DMS 273 treated with DMSO at 0.1 percent for 48 hours (cell line): Measurements from ENCODE around the gene GABRR1.
"Not testable (repeated sequence)": the region's sequence is repeated elsewhere in the genome, so short reads cannot be mapped to it uniquely, and the experiment has no call there.

Source experiments
- DNase-seq: peaks from one replicate; lab custom pipeline; 2025; lab: John Stamatoyannopoulos, UW

Gene GABRR1

DNA sequence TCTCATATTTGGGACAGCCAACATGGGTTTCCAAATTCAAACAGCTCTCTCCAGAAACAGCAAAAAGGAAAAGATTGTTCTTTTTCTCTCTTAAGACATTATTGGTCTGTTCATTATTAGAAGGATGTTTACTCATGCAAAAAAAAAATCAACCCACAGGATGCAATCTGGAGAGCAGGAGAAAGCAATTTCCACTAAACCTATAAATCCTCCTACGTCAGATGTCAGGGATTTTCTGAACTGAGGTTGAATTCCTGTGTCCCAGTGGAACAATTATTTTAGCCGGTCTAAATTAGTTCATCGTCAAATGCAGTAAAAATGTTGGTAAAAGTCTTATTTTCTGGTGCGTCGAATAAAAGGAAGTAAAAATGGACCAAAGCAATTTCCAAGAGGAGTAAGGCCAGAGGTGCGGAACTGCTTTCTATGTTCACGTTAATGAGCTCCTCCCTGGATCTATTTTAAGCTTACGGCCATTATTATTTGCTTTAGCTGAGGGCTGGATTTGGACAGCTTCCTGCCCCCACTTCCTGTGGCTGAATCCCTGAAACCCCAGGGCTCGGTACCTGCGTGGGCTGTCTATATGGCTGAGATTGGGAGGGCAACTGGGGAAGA is at the start of gene GABRR1:
Gene GABRR1 (minus strand): TSS at position 60 of the 612 bp plus-strand sequence. CDS start 36 bp downstream, at position 24.
- no peak for DNase-seq

DNA sequence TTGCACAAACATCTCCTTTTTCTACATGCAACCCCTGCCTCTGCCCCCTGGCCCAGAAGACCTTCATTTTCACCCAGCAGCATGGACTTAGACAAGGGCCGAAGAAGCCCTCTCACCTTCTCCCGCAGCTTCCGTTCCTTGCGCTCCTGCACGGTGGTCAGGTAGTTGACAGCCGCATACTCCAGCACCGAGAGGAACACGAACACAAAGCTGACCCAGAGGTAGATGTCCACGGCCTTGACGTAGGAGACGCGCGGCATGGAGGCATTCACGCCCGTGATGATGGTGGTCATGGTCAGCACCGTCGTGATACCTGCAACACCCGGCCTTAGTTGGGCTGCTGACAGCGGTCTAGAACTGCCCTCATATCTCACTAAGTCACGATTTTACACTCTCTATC is 47.1 kb upstream of the GABRR1 start:
- DNase-seq, result no peak

- peak; percentile 7 for DNase-seq
Observed at GRCh38 chr6:89260832-89261231, 43.7 kb upstream of the GABRR1 start.

DNA sequence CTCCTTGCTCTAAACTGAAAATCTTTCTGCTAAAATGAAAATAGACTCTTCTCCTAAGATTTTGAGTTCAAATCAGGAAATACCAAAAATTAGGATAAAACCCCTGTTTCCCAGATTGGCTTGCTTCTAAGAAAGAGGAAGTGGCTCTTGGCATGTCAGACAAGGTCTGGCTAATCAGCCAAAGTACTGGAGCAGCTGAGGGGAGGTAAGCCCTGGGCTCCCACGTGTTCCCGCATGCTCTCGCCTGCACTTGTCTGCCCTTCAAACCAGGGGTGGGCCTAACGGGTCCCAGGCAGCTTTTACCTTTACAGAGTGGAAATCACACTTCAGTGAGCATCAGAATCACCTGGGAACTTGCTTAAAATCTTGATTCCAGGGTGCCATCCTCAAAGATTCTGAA is 43.2 kb upstream of the GABRR1 start:
- no peak for DNase-seq

DNA sequence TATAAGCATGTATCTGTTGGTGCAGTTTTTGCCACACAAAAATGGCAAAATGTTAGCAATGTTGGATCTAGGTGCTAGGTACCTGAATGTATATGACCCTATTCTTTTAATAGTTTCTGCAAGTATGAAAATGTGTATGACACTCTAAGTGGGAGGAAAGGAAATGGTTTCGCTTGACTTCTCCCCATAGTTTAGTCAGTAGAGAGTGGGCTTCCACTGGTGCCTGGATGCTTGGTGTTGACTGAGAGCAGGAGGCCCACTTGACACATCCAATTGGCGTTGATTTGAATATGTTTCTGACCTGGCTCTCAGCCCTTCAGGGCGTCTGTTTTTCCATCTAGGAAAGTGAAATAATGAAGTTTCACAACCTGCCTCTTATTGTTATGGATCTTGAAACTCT is 41.8 kb upstream of the GABRR1 start:
- no peak for DNase-seq

GRCh38 chr6:89257781-89258180 is 40.6 kb upstream of the GABRR1 start:
- DNase-seq, result no peak

GRCh38 chr6:89257346-89257745 is 40.2 kb upstream of the GABRR1 start:
- DNase-seq, result no peak

DNA sequence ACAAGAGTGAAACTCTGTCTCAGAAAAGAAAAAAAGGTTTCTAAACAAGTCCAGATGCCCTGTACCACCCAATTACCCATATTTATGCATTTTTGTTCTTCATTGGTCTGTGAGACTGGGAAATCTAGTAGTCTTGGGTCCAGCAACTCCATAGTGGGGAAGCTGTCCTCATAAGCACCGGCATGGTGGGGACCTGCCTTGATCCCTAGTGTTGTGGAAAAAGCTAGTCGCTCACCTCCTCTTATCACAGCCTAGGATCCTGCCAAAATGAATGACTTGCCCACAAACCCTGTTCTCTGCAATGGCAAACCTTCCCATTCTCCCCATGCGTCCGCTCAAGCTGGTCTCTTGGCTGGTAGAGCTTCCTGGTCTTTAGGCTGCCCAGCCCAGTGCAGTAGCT is 38.3 kb upstream of the GABRR1 start:
- DNase-seq, result no peak

DNA sequence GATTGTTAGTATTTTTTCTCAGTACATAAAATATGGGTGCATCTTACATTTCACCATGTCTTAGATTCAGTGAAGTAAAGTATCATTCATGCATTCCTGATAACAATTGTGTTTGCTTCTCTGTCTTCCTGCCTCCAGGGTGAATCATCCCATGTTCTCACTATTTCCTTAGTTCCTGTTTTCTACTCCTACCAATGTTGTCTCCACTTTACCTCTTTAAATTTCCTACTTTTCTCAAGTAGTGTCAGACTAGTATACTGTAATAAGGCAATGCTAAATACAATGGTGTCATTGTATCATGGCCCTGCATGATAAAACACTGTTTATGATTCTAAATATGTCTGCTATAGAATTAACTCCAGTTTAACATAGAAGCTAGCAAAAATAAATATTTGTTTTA is 37.4 kb upstream of the GABRR1 start:
- DNase-seq, result no peak

GRCh38 chr6:89252907-89253306 is 35.7 kb upstream of the GABRR1 start:
- DNase-seq, result no peak

- DNase-seq, result no peak
Observed at GRCh38 chr6:89251976-89252375, 34.8 kb upstream of the GABRR1 start.

- DNase-seq, result no peak
Observed at GRCh38 chr6:89251170-89251569, 34.0 kb upstream of the GABRR1 start.

GRCh38 chr6:89250239-89250638 is 33.1 kb upstream of the GABRR1 start:
- no peak for DNase-seq

DNA sequence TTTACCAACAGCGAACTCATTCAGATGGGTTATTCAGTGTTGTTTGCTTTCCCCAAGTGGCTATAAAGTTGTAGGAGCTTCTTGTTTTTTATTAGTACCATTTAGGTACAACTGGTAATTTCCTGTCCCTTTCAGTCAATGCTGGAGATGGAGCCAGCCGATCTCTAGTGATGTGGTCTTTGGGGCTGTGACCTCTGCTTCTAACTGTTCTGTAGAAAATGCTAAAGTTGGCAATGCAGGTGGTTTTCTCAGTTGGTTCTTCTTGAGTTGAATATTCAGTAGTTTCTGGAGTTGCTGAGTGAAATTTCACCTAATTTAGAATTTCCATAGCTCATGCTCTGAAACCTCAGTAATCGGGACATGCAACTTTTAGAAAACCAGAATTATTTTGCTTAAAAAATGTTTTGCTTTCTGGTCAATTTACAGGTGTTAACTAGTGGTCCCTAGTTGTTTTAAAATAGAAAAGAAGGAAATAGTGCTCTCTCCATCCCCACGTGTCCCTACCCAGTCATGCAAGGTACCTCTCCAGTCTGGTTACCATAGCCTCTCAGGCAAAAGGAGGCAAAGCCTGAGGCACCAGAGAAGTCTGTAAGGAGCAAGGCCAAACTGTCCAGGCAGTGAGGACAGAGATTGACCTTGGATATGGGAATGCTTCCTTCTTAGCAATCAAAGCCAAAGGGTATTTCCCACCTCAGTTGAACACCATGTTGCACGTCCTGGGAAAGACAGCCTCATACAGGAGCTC is 27.3 kb upstream of the GABRR1 start:
- DNase-seq, result no peak

- no peak for DNase-seq
Observed at GRCh38 chr6:89243331-89243629, 26.1 kb upstream of the GABRR1 start.

- peak; percentile 68 for DNase-seq
Observed at GRCh38 chr6:89242574-89243330, 25.6 kb upstream of the GABRR1 start.

DNA sequence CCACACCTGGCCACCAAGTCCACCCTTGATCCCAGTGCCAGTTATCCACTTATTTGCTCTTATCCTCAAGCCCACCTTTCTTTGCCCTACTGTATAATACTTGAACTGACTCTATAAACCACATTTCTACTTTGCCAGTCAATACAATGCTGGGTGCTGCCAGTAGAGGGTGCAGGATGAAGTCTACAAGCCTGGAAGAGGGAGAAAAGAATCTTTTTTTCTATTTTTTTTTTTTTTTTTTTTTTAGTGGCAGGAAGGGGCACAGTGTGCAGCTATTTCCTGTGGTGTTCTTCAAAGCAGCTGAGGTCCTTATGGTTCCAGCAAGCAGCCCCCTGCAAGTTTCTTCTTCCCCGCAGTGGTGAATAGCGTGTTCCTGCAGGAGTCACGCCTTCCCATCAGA is 22.2 kb upstream of the GABRR1 start:
- DNase-seq, result no peak

- no peak for DNase-seq
Observed at GRCh38 chr6:89237158-89237557, 20.0 kb upstream of the GABRR1 start.

DNA sequence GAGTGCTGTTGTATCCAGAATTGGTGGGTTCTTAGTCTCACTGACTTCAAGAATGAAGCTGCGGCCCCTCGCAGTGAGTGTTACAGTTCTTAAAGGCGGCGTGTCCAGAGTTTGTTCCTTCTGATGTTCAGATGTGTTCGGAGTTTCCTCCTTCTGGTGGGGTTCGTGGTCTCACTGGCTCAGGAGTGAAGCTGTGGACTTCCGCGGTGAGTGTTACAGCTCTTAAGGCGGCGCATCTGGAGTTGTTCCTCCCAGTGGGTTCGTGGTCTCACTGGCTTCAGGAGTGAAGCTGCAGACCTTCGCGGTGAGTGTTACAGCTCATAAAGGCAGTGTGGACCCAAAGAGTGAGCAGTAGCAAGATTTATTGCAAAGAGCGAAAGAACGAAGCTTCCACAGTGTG is 16.4 kb upstream of the GABRR1 start:
- DNase-seq, result not testable (repeated sequence)

GRCh38 chr6:89222712-89223039 is 5.5 kb upstream of the GABRR1 start:
- DNase-seq, result no peak

GRCh38 chr6:89221971-89222711 is 5.0 kb upstream of the GABRR1 start:
- DNase-seq, result no peak

GRCh38 chr6:89221129-89221528 is 4.0 kb upstream of the GABRR1 start:
- no peak for DNase-seq

- DNase-seq, result no peak
Observed at GRCh38 chr6:89216411-89216810, 747 bp downstream of the GABRR1 start.
